ENCODE measurements around the gene PTPRD.

Gene PTPRD

GRCh38 chr9:9747787-9748186, 865.0 kb downstream of the PTPRD start:
- no peaks in the 10 kb centered on the region for H3K9me2 ChIP-seq (replicated peaks; ENCODE audit: low read depth, low read length)
- no peaks in the 10 kb centered on the region for H3K36me3 ChIP-seq (ENCODE audit: insufficient read depth, low read length)
- H3K9ac ChIP-seq (ENCODE audit: low read depth, low read length, poor library complexity, severe bottlenecking): no peak overlapping the region
- TF ChIP-seq CTCF (conservative IDR thresholded peaks at IDR 0.05; ENCODE audit: low read length) (no peak), EZH2phosphoT487 (IDR thresholded peaks at IDR 0.05; ENCODE audit: borderline replicate concordance) (no peak)
- H3K4me1 ChIP-seq (ENCODE audit: insufficient read depth, low read length, poor library complexity, severe bottlenecking): no peaks in the 10 kb centered on the region
- no peaks in the 10 kb centered on the region for H3K79me2 ChIP-seq (ENCODE audit: insufficient read depth, low read length)
- no peak overlapping the region for H3K4me3 ChIP-seq (ENCODE audit: low read length, poor library complexity, severe bottlenecking)
- H2AFZ ChIP-seq (ENCODE audit: low read length): no peak overlapping the region
- H3K9me3 ChIP-seq (ENCODE audit: insufficient read depth, low read depth, low read length): no peaks in the 10 kb centered on the region
- no peaks in the 10 kb centered on the region for H3K27me3 ChIP-seq (ENCODE audit: insufficient read depth, low read length, poor library complexity, severe bottlenecking)
- H3F3A ChIP-seq (ENCODE audit: low read depth): no peaks in the 10 kb centered on the region
- H4K20me1 ChIP-seq (ENCODE audit: insufficient read depth, low read length, poor library complexity, severe bottlenecking): no peaks in the 10 kb centered on the region
- H3K4me2 ChIP-seq (ENCODE audit: low read depth, low read length, poor library complexity, severe bottlenecking): no peak overlapping the region

DNA sequence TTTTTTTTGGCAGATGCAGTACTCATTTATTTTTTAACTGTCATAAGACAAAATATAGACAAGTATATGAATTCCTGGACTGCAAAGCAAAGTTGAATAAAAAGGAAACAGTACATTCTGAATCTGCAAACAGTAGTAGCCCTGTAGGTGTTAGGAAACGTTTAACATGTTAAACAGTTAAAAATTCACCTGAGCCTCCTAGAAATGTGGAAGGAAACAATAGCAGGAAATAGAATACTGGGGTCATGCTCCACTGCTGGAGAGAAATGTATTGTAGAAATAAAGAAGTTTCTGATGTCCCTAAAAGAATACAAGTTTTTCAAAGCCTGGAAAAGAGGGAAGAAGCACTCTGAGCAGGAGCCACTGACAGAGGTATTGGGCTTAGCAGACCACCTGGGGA, 866.0 kb downstream of the PTPRD start:
- Histone ChIP-seq H3K4me2 (ENCODE audit: low read depth, low read length, poor library complexity, severe bottlenecking) (no peak overlapping the region), H3K9me3 (ENCODE audit: insufficient read depth, low read depth, low read length) (no peaks in the 10 kb centered on the region), H2AFZ (ENCODE audit: low read length) (no peak overlapping the region), H4K20me1 (ENCODE audit: insufficient read depth, low read length, poor library complexity, severe bottlenecking) (no peaks in the 10 kb centered on the region), H3F3A (ENCODE audit: low read depth) (no peaks in the 10 kb centered on the region), H3K9me2 (replicated peaks; ENCODE audit: low read depth, low read length) (no peaks in the 10 kb centered on the region), H3K36me3 (ENCODE audit: insufficient read depth, low read length) (no peaks in the 10 kb centered on the region), H3K4me1 (ENCODE audit: insufficient read depth, low read length, poor library complexity, severe bottlenecking) (no peaks in the 10 kb centered on the region), H3K27me3 (ENCODE audit: insufficient read depth, low read length, poor library complexity, severe bottlenecking) (no peaks in the 10 kb centered on the region), H3K9ac (ENCODE audit: low read depth, low read length, poor library complexity, severe bottlenecking) (no peak overlapping the region), H3K4me3 (ENCODE audit: low read length, poor library complexity, severe bottlenecking) (no peak overlapping the region), H3K79me2 (ENCODE audit: insufficient read depth, low read length) (no peaks in the 10 kb centered on the region)
- TF ChIP-seq EZH2phosphoT487 (IDR thresholded peaks at IDR 0.05; ENCODE audit: borderline replicate concordance): no peak
- TF ChIP-seq CTCF (conservative IDR thresholded peaks at IDR 0.05; ENCODE audit: low read length): no peak

DNA sequence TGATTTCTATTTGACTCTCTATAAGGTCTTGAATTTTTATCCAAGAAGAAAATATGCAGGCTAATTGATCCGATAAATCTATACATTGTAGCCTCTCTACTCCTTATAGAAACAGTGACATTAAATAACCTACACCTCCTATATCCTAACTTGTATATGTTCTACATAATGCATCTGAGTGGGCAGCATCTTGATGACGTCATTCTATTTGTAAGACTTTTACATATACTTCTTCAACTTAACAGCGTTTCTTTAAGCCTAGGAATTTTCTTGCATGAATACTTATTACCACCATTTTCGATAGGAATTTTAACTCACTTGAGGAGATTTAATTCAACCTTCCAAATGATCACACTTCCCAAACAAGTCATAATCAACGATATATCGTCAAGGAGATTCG, 869.0 kb downstream of the PTPRD start:
- Histone ChIP-seq H2AFZ (ENCODE audit: low read length) (no peak overlapping the region), H3K4me3 (ENCODE audit: low read length, poor library complexity, severe bottlenecking) (no peak overlapping the region), H3K9me2 (replicated peaks; ENCODE audit: low read depth, low read length) (no peaks in the 10 kb centered on the region), H3K27me3 (ENCODE audit: insufficient read depth, low read length, poor library complexity, severe bottlenecking) (no peaks in the 10 kb centered on the region), H4K20me1 (ENCODE audit: insufficient read depth, low read length, poor library complexity, severe bottlenecking) (no peaks in the 10 kb centered on the region), H3F3A (ENCODE audit: low read depth) (no peaks in the 10 kb centered on the region), H3K4me2 (ENCODE audit: low read depth, low read length, poor library complexity, severe bottlenecking) (no peak overlapping the region), H3K9me3 (ENCODE audit: insufficient read depth, low read depth, low read length) (no peaks in the 10 kb centered on the region), H3K36me3 (ENCODE audit: insufficient read depth, low read length) (no peaks in the 10 kb centered on the region), H3K9ac (ENCODE audit: low read depth, low read length, poor library complexity, severe bottlenecking) (no peak overlapping the region), H3K4me1 (ENCODE audit: insufficient read depth, low read length, poor library complexity, severe bottlenecking) (no peaks in the 10 kb centered on the region), H3K79me2 (ENCODE audit: insufficient read depth, low read length) (no peaks in the 10 kb centered on the region)
- TF ChIP-seq CTCF (conservative IDR thresholded peaks at IDR 0.05; ENCODE audit: low read length) (no peak), EZH2phosphoT487 (IDR thresholded peaks at IDR 0.05; ENCODE audit: borderline replicate concordance) (no peak)

Data from Loucy (cell line).